ENCODE measurements around the gene ZNF79. TPM values are rescaled to one million over a fixed set of nuclear protein-coding genes. Genes with fewer than 3 reads are reported as not detected.

ZNF79 gene
- total RNA-seq, 2 donors from 2014 or later, result 14.3 to 14.5 TPM

DNA sequence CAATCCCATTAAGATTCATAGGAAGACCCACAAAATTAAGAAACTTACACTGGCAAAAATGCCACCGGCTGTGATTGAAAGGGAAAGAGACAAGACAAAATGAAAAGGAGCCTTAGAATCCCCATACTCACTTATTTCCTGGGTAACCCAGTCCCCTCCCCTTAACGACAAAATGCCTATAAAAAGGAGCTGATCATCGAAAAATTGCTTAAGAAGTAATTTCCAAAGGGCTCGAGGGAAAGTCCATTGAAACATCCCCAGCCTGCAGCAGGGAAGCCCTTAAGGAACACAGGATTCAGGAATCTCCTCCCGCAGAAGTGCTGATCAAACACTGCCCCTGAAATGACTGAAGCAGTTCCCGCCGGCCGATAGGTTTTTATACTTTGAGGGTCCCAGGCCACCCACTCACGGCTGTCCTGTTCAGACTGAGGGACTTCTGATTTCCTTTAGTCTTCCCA is 677 bp upstream of the ZNF79 start:
- intact Hi-C loops (cut with DNase I), result no loop called here
- WGBS, result 1% methylated on average over 9 of the region's 9 CpGs
- Histone ChIP-seq H3K9me3 (no peaks in the 10 kb centered on the region), H3K27ac (peak overlapping the region; percentile 81 to 85), H3K27me3 (replicated peaks; ENCODE audit: insufficient read depth) (no peaks in the 10 kb centered on the region), H3K4me1 (replicated peaks) (peaks cover 14% of the 10 kb centered on the region), H3K36me3 (no peaks in the 10 kb centered on the region), H3K4me3 (peak overlapping the region; percentile 69 to 85)
- DNase-seq (ENCODE audit: low spot score), result no peak
- no peak for TF ChIP-seq POLR2AphosphoS5 (IDR thresholded peaks at IDR 0.05)
- TF ChIP-seq, protein P1, sequence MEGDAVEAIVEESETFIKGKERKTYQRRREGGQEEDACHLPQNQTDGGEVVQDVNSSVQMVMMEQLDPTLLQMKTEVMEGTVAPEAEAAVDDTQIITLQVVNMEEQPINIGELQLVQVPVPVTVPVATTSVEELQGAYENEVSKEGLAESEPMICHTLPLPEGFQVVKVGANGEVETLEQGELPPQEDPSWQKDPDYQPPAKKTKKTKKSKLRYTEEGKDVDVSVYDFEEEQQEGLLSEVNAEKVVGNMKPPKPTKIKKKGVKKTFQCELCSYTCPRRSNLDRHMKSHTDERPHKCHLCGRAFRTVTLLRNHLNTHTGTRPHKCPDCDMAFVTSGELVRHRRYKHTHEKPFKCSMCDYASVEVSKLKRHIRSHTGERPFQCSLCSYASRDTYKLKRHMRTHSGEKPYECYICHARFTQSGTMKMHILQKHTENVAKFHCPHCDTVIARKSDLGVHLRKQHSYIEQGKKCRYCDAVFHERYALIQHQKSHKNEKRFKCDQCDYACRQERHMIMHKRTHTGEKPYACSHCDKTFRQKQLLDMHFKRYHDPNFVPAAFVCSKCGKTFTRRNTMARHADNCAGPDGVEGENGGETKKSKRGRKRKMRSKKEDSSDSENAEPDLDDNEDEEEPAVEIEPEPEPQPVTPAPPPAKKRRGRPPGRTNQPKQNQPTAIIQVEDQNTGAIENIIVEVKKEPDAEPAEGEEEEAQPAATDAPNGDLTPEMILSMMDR (IDR thresholded peaks at IDR 0.05), result no peak
- TF ChIP-seq POLR2A (IDR thresholded peaks at IDR 0.05), result no peak

DNA sequence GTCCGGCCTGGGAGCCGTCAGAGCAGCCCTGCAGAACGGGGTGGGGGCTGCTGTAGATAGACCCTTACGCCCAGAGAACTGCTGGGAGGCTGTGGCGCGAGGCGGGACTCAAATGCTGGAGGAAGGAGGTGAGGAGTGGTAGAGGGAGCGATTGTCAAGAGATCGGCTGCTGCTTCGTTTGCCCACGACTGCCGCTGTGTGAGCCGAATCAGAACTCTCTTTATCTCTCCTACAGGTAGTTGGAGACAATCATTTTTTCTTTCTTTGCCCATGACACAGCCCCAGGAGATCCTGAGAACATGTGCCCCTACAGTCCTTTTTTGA is 456 bp downstream of the ZNF79 start:
- Histone ChIP-seq H3K9me3 (no peaks in the 10 kb centered on the region), H3K4me3 (peak overlapping the region; percentile 69 to 85), H3K36me3 (no peaks in the 10 kb centered on the region), H3K27ac (peak overlapping the region; percentile 81 to 85), H3K4me1 (replicated peaks) (peaks cover 14% of the 10 kb centered on the region), H3K27me3 (replicated peaks; ENCODE audit: insufficient read depth) (no peaks in the 10 kb centered on the region)
- no peak for TF ChIP-seq POLR2AphosphoS5 (IDR thresholded peaks at IDR 0.05)
- no peak for TF ChIP-seq POLR2A (IDR thresholded peaks at IDR 0.05)
- TF ChIP-seq, protein P1 (IDR thresholded peaks at IDR 0.05), result no peak
- DNase-seq (ENCODE audit: low spot score), result no peak
- intact Hi-C loops (cut with DNase I), result no loop called here
- WGBS, result 0% methylated on average over 13 of the region's 13 CpGs

DNA sequence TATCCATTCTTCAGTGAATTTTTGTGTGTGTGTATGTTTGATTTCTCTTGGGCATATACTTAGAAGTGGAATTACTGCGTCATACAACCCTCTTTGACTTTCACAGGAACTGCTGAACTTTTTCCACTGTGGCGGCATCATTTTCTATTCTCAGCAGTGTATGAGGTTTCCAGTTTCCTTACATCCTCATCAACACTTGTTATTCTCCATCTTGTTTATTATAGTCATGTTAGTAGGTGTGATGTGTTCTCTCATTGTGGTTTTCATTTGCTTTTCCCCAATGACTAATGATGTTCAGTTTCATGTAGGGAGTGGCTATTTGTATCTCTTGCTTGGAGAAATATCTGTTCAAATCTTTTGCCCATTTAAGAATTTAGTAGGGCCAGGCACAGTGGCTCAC is 2.6 kb downstream of the ZNF79 start:
- TF ChIP-seq, protein P1 (IDR thresholded peaks at IDR 0.05), result no peak
- no peak for TF ChIP-seq POLR2A (IDR thresholded peaks at IDR 0.05)
- TF ChIP-seq POLR2AphosphoS5 (IDR thresholded peaks at IDR 0.05), result no peak
- intact Hi-C loops (cut with DNase I), result no loop called here
- no peaks in the 10 kb centered on the region for H3K36me3 ChIP-seq
- H3K27ac ChIP-seq, result no peak overlapping the region
- 89% methylated on average over 2 of the region's 2 CpGs for WGBS
- no peak overlapping the region for H3K4me3 ChIP-seq
- peaks cover 14% of the 10 kb centered on the region for H3K4me1 ChIP-seq (replicated peaks)
- H3K9me3 ChIP-seq, result no peaks in the 10 kb centered on the region
- DNase-seq (ENCODE audit: low spot score), result no peak
- no peaks in the 10 kb centered on the region for H3K27me3 ChIP-seq (replicated peaks; ENCODE audit: insufficient read depth)

DNA sequence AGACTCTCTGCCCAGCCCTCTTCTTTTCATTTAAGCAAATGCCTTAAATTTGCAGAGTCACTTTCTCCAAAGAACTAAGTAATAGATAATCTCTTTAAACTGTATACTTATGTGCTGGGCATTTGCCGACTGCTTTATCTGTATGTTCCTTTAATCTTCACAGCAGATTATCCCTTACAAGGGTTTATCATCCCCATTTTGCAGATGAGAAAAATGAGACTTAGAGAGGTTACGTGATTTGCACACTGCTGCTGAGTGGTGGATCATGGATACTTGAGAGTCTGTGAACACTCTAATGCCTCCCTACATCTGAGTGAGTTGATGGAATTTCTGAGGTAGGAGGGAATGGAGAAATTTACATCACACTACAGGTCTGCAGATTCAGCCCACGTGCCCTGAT is 4.2 kb downstream of the ZNF79 start:
- no peak for TF ChIP-seq POLR2A (IDR thresholded peaks at IDR 0.05)
- TF ChIP-seq, protein P1 (IDR thresholded peaks at IDR 0.05), result no peak
- TF ChIP-seq POLR2AphosphoS5 (IDR thresholded peaks at IDR 0.05), result no peak
- H3K4me3 ChIP-seq, result no peak overlapping the region
- no peaks in the 10 kb centered on the region for H3K9me3 ChIP-seq
- 89% methylated on average over 3 of the region's 3 CpGs for WGBS
- no peaks in the 10 kb centered on the region for H3K36me3 ChIP-seq
- DNase-seq (ENCODE audit: low spot score), result no peak
- H3K27me3 ChIP-seq (replicated peaks; ENCODE audit: insufficient read depth), result no peaks in the 10 kb centered on the region
- intact Hi-C loops (cut with DNase I), result no loop called here
- no peak overlapping the region for H3K27ac ChIP-seq
- H3K4me1 ChIP-seq (replicated peaks), result peaks cover 9% of the 10 kb centered on the region

DNA sequence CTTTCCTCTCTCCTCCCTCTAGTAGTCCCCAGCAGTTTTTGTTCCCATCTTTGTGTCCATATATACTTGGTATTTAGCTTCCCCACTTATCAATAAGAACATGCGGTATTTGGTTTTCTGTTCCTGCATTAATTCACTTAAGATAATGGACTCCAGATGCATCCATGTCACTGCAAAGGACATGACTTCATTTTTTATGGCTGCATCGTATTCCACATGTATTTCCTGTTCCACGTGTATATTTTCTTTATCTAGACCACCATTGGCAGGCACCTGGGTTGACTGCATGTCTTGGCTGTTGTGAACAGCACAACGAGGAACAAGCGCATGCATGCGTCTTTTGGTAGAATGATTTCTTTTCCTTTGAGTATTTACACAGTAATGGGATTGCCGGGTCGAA is 6.2 kb downstream of the ZNF79 start:
- H3K27ac ChIP-seq, result no peak overlapping the region
- H3K4me3 ChIP-seq, result no peak overlapping the region
- no peaks in the 10 kb centered on the region for H3K9me3 ChIP-seq
- no peak for DNase-seq (ENCODE audit: low spot score)
- H3K36me3 ChIP-seq, result peaks cover 7 to 10% of the 10 kb centered on the region in 2 donors
- peaks cover 7% of the 10 kb centered on the region for H3K4me1 ChIP-seq (replicated peaks)
- 94% methylated on average over 8 of the region's 8 CpGs for WGBS
- intact Hi-C loops (cut with DNase I), result no loop called here
- no peak for TF ChIP-seq POLR2AphosphoS5 (IDR thresholded peaks at IDR 0.05)
- TF ChIP-seq POLR2A (IDR thresholded peaks at IDR 0.05), result no peak
- TF ChIP-seq, protein P1 (IDR thresholded peaks at IDR 0.05), result no peak
- H3K27me3 ChIP-seq (replicated peaks; ENCODE audit: insufficient read depth), result no peaks in the 10 kb centered on the region

Data from prostate gland (tissue), 2 donors.